IMR-90 (cell line): ENCODE results near the gene TLR1. TPM values are rescaled to one million over a fixed set of nuclear protein-coding genes. Genes with fewer than 3 reads are reported as not detected.
A peak's percentile ranks its signal among the peaks of the same experiment; 100 is the strongest.

Source experiments
- ATAC-seq: fragments of 200-7000 bp; cut with Tn5 transposase; 2 replicates; pipeline ENCODE4 v1.9.1; 2020; ENCODE audit warnings: low read depth, mild to moderate bottlenecking, moderate library complexity
- BruUV-seq: library from RNA; stranded (reverse); fragments of 400-500 nt; replicated peaks from 2 replicates; lab custom pipeline; 2021; lab: Mats Ljungman, UMichigan
- CTCF ChIA-PET: fragments of 300-600 bp; formaldehyde crosslinking; extraction: SDS; loops from one replicate; lab custom pipeline; 2021; ENCODE audit warnings: antibody characterized with exemption; lab: Yijun Ruan, JAX
- POLR2A ChIA-PET: fragments of 300-600 bp; sonication (Branson Sonifier 250); formaldehyde crosslinking; loops from one replicate; lab custom pipeline; 2022; ENCODE audit warnings: antibody characterized with exemption; ENCODE audit not compliant: unreplicated experiment; lab: Charles Lee
- DNase-seq: peaks from one replicate; pipeline ENCODE4 v3.0.0; 2013
- H2AFZ ChIP-seq: replicated peaks from 2 replicates; pipeline ENCODE3; 2013; ENCODE audit warnings: low read length, mild to moderate bottlenecking; ENCODE audit not compliant: poor library complexity
- H2AK5ac ChIP-seq: 2 replicates; pipeline ENCODE4 v1.6.1; 2013; ENCODE audit warnings: low read depth, low read length, inconsistent platforms
- H2AK9ac ChIP-seq: replicated peaks from 2 replicates; pipeline ENCODE3; 2013; ENCODE audit warnings: mild to moderate bottlenecking, low read depth, low read length, moderate library complexity; ENCODE audit not compliant: poor library complexity
- H2BK120ac ChIP-seq: 2 replicates; pipeline ENCODE4 v1.6.1; 2013; ENCODE audit warnings: low read depth, low read length, inconsistent platforms
- H2BK15ac ChIP-seq: 3 replicates; pipeline ENCODE4 v1.6.1; 2013; ENCODE audit warnings: low read depth, low read length, inconsistent platforms
- H2BK20ac ChIP-seq: 2 replicates; pipeline ENCODE4 v1.6.1; 2013; ENCODE audit warnings: low read depth, mild to moderate bottlenecking, inconsistent platforms, low read length, moderate library complexity
- H2BK5ac ChIP-seq: 2 replicates; pipeline ENCODE4 v1.6.1; 2013; ENCODE audit warnings: mild to moderate bottlenecking, low read depth, low read length, inconsistent platforms; ENCODE audit not compliant: poor library complexity, severe bottlenecking
- H3K14ac ChIP-seq: replicated peaks from 2 replicates; pipeline ENCODE4 v1.6.1; 2013; ENCODE audit warnings: low read depth, low read length, inconsistent platforms
- H3K18ac ChIP-seq: 2 replicates; pipeline ENCODE4 v1.6.1; 2013; ENCODE audit warnings: low read depth, low read length, control low read depth
- H3K23ac ChIP-seq: 2 replicates; pipeline ENCODE4 v1.6.1; 2013; ENCODE audit warnings: low read depth, low read length, inconsistent platforms
- H3K27ac ChIP-seq: 2 replicates; pipeline ENCODE4 v1.5.1; 2013; ENCODE audit warnings: mild to moderate bottlenecking, control low read depth, low read length; ENCODE audit not compliant: insufficient read depth
- H3K27me3 ChIP-seq: 2 replicates; pipeline ENCODE4 v1.6.1; 2013; ENCODE audit warnings: low read length; ENCODE audit not compliant: control insufficient read depth, insufficient read depth
- H3K36me3 ChIP-seq: 2 replicates; pipeline ENCODE4 v1.6.1; 2013; ENCODE audit warnings: low read length, mixed read lengths; ENCODE audit not compliant: control insufficient read depth, insufficient read depth
- H3K4ac ChIP-seq: 2 replicates; pipeline ENCODE4 v1.6.1; 2013; ENCODE audit warnings: low read depth, low read length, inconsistent platforms
- H3K4me1 ChIP-seq: 2 replicates; pipeline ENCODE4 v1.6.1; 2013; ENCODE audit warnings: low read length, mixed read lengths; ENCODE audit not compliant: control insufficient read depth, insufficient read depth
- H3K4me2 ChIP-seq: 2 replicates; pipeline ENCODE4 v1.6.1; 2013; ENCODE audit warnings: low read depth, mild to moderate bottlenecking, control low read depth, low read length, moderate library complexity
- H3K4me3 ChIP-seq: 2 replicates; pipeline ENCODE4 v1.5.1; 2013; ENCODE audit warnings: low read depth, mild to moderate bottlenecking, control low read depth, low read length, moderate library complexity; ENCODE audit not compliant: insufficient read depth
- H3K56ac ChIP-seq: 2 replicates; pipeline ENCODE4 v1.6.1; 2013; ENCODE audit warnings: low read length, inconsistent platforms; ENCODE audit not compliant: insufficient read depth; ENCODE audit errors: extremely low read depth
- H3K79me1 ChIP-seq, 2 experiments: 2 replicates each; pipeline ENCODE4 v1.6.1; 2013; ENCODE audit warnings: low read length in 2 of 2, inconsistent platforms in 1 of 2, low read depth in 1 of 2
- H3K9ac ChIP-seq: 2 replicates; pipeline ENCODE4 v1.6.1; 2013; ENCODE audit warnings: low read depth, low read length, control low read depth
- H3K9me1 ChIP-seq: 2 replicates; pipeline ENCODE4 v1.6.1; 2013; ENCODE audit warnings: low read length, inconsistent platforms; ENCODE audit not compliant: insufficient read depth
- H3K9me3 ChIP-seq: 2 replicates; pipeline ENCODE4 v1.6.1; 2013; ENCODE audit warnings: low read length; ENCODE audit not compliant: control insufficient read depth, insufficient read depth
- H4K20me1 ChIP-seq: 2 replicates; pipeline ENCODE4 v1.6.1; 2013; ENCODE audit warnings: low read length, inconsistent platforms; ENCODE audit not compliant: insufficient read depth
- H4K5ac ChIP-seq: 2 replicates; pipeline ENCODE4 v1.6.1; 2013; ENCODE audit warnings: mild to moderate bottlenecking, low read depth, low read length, control low read depth
- H4K8ac ChIP-seq, 2 experiments: 2 replicates each; pipeline ENCODE4 v1.6.1; 2013; ENCODE audit warnings: low read depth in 2 of 2, low read length in 2 of 2, control low read depth in 1 of 2, inconsistent platforms in 1 of 2
- H4K91ac ChIP-seq: 2 replicates; pipeline ENCODE4 v1.6.1; 2013; ENCODE audit warnings: low read depth, low read length, inconsistent platforms; ENCODE audit not compliant: insufficient read depth
- NFE2L2 ChIP-seq: fragments of 150-350 bp; IDR thresholded peaks from 2 replicates; pipeline ENCODE4 v1.6.1; 2016; ENCODE audit warnings: low read depth, mild to moderate bottlenecking, low read length
- RAD21 ChIP-seq: IDR thresholded peaks from 2 replicates; pipeline ENCODE4 v1.6.1; 2012; ENCODE audit warnings: low read length, improper control_type of control experiment
- RCOR1 ChIP-seq: IDR thresholded peaks from 2 replicates; pipeline ENCODE4 v1.6.1; 2012; ENCODE audit warnings: mild to moderate bottlenecking, low read length, improper control_type of control experiment; ENCODE audit not compliant: insufficient replicate concordance
- WGBS, 2 experiments: methylation state at CpG; one replicate each; pipeline versions ENCODE4 v1.1.5 to v1.1.7; 2013; ENCODE audit warnings: missing lambda C conversion rate in 2 of 2; ENCODE audit not compliant: insufficient read length in 1 of 2; ENCODE audit errors: extremely low coverage in 2 of 2; 5-methylcytosine and 5-hydroxymethylcytosine counted together
- dilution Hi-C: fragments of 300-500 bp; cut with HindIII; formaldehyde crosslinking; loops from one replicate; pipeline ENCODE4 v1.14.3; 2018; ENCODE audit warnings: low sequenced_read_pairs; ENCODE audit not compliant: unreplicated experiment
- in situ Hi-C: fragments of 300-500 bp; cut with MboI; formaldehyde crosslinking; loops from 3 replicates; pipeline ENCODE4 v1.14.3; 2019; ENCODE audit warnings: low sequenced_read_pairs, inconsistent platforms, mixed read lengths
- intact Hi-C: fragments of 100-400 bp; cut with micrococcal nuclease; formaldehyde crosslinking; loops from 2 replicates; pipeline ENCODE4 v1.10.0; 2022
- polyA plus RNA-seq, 3 experiments: library from polyadenylated mRNA; depleted of rRNA; stranded (reverse); fragments of >200 nt; gene quantifications; 2 replicates each; pipeline ENCODE4 v1.2.3, GENCODE V29; 2012; ENCODE audit warnings: low replicate concordance in 1 of 3
- total RNA-seq: library from RNA; depleted of rRNA; stranded (reverse); fragments of >200 nt; gene quantifications from 2 replicates; pipeline ENCODE4 v1.2.3, GENCODE V29; 2012

Gene TLR1
- total and polyA plus RNA-seq, 2 of the 4 experiments (the other 2 are of a cell fraction): 0.24 to 1.1 TPM

DNA sequence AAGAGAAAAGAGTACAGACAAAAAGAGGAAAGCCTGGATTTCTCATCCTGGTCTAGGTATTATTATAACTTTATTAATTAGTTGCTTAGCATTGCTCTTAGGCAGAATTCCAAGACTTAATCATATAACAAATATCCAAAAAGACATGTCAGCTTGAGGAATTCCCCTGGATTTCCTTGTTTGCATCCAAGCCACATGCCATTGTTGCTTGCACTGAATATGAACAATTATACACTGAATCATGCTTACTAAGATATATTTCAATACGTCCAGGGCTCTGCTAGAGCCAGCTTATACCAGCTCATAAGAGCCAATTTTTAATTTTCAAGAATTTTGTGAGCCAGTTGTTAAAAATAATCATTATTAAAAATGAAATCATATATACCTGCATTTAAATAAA, 16.3 kb downstream of the TLR1 start:
- ATAC-seq: peak; percentile 35
- ChIA-PET CTCF (no interaction called here), POLR2A (no interaction called here)
- H3K4ac ChIP-seq: no peak overlapping the region
- no peaks in the 10 kb centered on the region for H3K9me3 ChIP-seq
- no CpG with 5 or more reads among the region's 1 CpG for WGBS, 2 experiments
- no peaks in the 10 kb centered on the region for H3K79me1 ChIP-seq
- H3K9me1 ChIP-seq: no peaks in the 10 kb centered on the region
- no peak overlapping the region for H3K4me3 ChIP-seq
- H4K20me1 ChIP-seq: no peaks in the 10 kb centered on the region
- no peak overlapping the region for H2BK20ac ChIP-seq
- dilution Hi-C loops (no loop called here), intact Hi-C loops (no loop called here), in situ Hi-C loops (no loop called here)
- H2BK120ac ChIP-seq: no peak overlapping the region
- no peak overlapping the region for H2AFZ ChIP-seq
- H3K27ac ChIP-seq: no peak overlapping the region
- H3K4me2 ChIP-seq: no peak overlapping the region
- H3K4me1 ChIP-seq: no peaks in the 10 kb centered on the region
- H2AK5ac ChIP-seq: no peak overlapping the region
- H4K91ac ChIP-seq: no peak overlapping the region
- H3K36me3 ChIP-seq: no peaks in the 10 kb centered on the region
- BruUV-seq: no TSS peak
- H3K14ac ChIP-seq: no peak overlapping the region
- H4K5ac ChIP-seq: no peak overlapping the region
- no peak overlapping the region for H2BK15ac ChIP-seq
- no peak overlapping the region for H3K56ac ChIP-seq
- no peak overlapping the region for H2BK5ac ChIP-seq
- no peak overlapping the region for H3K23ac ChIP-seq
- H3K27me3 ChIP-seq: peaks cover 2% of the 10 kb centered on the region
- peak; percentile 63 for DNase-seq
- no peak overlapping the region for H2AK9ac ChIP-seq
- TF ChIP-seq RCOR1 (no peak), NFE2L2 (0 out of 2 replicates have a peak, but pooled peaks have one; percentile 34), RAD21 (no peak)
- H3K9ac ChIP-seq: no peak overlapping the region
- no peak overlapping the region for H3K18ac ChIP-seq
- H4K8ac ChIP-seq: no peak overlapping the region
